Stimulated activated CD8-positive, alpha-beta memory T cell treated with anti-CD3 and anti-CD28 coated beads, Interleukin-15, amount 100 ng/mL, for 1 hour (primary cell): Measurements from ENCODE around the gene ADAMTS17.

Experiments used
- DNase-seq: peaks from one replicate; pipeline ENCODE4 v3.0.0-alpha.2; 2020; ENCODE audit warnings: low read depth

ADAMTS17 gene

DNA sequence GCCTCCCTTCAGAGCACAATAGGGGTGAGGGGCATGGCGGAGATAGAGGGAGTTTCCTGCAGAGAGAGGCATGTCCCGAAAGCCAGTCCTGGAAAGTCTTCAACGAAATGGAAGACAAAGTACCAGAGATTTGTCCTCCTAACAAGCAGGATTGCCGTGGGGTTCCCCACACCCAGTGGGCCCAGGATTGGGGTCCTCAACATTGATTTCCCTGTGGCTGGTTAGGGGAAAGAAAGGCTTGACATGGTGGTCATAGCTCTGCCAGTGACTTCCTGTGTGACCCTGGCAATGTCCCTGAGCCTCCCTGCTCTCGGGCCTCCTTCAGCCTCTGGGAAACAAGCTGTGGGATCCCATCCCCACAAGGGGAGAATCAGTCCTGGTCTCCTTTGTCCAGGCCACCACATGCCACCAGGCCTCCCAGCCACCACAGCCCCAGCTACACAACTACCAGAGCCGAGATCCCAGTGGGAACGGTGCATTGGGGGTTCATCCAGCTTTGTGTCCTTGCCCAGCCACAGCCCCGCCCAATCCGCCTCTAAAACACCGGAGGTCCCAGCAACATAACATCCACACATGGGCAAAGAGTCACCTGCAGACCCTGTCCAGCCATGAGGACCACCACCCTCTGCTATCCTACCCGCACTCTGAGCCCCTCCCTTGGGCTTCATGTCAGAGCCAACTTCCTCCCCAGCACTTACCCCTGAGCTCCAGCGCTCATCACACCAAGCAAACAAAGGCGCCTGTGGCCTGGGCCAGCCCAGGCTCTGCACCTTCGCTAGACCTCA lies 63.0 kb downstream of the ADAMTS17 start:
- no peak for DNase-seq

DNA sequence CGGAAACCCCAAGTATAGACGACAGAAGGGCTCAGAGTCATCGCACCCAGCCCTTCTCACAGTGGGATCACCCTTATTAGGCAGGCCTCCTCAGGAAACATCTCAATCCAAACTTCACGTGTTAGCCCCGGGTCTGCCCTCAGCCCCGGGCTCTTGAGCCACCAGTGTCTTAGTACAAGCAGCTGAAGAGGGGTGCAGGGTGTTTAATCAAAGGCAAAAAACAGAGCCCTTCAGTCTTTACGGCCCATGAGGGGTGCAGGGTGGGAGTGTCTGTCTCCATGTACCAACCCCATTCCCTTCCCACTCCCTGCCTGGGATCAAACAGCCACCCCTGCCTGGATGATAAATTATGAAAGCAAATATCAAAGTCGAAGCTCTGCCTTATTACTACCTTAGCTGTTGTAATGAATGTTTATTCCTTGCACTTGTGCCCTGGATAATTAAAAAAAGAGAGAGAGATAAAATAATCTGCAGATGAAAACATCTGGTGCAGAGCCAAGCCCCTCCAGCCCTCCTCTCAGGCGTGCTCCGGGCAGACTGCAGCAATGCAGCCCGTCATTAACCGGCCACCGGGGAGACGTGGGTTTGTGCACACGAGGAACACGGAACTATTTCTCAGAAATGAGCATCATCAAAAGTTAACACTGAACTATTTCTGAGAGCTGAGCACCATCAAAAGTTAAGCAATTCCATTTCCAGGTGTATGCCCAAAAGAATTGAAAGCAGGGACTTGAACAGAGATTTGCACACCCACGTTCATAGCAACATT lies 64.5 kb downstream of the ADAMTS17 start:
- no peak for DNase-seq

DNA sequence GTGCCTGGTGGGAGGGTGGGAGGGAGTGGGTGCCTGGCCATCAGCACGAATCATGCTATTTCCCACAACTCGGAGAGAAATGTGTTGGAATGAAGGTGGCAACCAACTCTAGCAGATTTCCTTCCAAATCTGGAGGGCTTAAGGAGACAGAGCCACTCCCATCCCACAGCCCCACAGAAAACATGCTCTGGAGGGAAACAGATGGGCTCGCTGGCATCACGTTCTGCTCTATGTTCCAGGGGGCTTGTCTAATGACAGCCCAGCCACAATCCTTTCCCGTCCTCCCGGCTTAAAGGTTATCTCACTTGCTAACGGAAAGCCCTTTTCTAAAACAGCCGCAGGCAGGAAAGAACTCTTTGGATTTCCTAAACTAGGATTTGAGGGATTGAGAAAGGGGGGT lies 65.3 kb downstream of the ADAMTS17 start:
- no peak for DNase-seq

DNA sequence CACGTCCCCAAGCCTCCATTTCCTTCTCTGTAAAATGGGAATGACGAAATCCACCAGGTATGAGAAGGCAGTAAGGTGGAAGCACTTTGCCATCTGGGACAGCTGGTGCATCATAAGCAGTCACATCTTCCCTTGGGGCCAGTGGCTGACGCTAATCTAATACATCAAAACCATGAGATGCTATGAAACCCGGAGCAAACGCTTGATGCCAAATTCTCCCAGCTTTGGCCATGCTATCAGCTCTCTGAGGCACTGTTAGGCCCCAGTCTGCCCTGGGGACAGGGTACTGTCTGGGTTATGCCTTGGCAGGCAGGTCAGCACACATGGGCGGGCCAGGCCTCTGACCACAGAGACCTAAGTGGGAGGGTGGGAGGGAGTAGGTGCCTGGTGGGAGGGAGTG lies 66.1 kb downstream of the ADAMTS17 start:
- DNase-seq = no peak

GRCh38 chr15:100269831-100270230 lies 71.9 kb downstream of the ADAMTS17 start:
- no peak for DNase-seq

DNA sequence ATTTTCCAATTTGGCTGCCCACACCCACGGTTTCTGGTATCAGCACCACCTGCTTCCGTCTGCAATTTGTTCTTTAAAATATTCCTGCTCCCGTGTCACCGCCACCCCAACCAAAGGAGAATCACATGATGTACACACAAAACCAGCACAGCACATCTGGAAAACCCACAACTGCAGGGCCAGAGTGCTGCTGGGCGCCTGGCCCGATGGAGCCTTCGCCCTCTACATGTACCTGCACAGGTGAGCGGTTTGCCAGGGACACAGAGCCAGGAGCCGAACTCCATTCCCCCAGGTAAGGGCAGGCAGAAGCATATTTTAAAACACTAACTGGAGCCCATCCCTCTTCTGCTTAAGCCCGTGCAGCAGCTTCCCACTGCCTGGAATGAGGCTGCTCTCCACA lies 75.6 kb downstream of the ADAMTS17 start:
- no peak for DNase-seq

DNA sequence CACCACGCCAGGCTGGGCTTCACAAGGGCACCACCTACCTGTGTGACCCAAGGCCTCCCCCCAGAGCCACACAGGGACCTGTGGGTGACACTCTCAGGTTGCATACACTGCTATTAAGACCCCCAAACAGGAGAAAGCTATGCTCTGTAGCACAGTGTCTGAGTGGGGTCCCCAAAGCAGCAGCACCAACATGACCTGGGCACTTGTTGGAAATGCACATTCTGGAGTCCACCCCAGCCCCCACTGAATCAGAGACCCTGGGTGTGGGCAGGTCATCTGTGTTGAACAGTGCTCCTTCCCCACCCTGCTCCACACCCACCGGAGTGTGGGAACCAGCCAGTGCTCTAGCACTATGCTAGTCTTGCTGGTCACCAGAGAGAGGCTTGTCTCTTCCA lies 76.1 kb downstream of the ADAMTS17 start:
- DNase-seq = no peak

DNA sequence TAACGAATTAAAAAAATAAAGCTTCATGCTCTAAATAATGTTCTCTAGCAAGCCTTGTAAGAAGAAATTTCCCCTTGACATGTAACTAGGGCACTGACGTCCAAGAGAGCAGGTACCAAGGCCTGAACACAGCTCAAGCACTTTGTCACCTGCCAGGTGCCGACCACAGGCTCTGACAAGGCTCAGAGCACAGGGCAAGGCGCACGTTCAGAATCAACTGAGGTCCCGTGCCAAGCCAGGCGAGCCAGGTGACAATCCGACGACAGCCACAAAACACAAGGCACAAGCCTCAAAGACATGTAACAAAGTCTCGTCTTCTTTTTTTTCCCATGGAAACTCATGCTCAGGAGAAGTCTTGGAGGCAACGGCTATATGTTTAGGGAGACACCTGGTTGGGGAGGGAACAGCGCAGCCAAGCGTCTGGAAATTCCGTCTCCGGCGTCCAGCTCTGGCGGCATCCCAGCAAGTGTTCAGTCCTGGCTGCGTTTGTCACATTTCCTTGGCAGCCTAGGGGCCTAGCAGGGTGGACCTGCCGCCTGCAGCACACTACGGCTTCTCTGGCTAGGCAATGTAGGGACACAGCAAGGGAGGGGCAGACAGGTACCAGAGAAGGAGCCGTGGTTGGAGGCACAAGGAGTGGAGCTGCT lies 76.7 kb downstream of the ADAMTS17 start:
- no peak for DNase-seq

DNA sequence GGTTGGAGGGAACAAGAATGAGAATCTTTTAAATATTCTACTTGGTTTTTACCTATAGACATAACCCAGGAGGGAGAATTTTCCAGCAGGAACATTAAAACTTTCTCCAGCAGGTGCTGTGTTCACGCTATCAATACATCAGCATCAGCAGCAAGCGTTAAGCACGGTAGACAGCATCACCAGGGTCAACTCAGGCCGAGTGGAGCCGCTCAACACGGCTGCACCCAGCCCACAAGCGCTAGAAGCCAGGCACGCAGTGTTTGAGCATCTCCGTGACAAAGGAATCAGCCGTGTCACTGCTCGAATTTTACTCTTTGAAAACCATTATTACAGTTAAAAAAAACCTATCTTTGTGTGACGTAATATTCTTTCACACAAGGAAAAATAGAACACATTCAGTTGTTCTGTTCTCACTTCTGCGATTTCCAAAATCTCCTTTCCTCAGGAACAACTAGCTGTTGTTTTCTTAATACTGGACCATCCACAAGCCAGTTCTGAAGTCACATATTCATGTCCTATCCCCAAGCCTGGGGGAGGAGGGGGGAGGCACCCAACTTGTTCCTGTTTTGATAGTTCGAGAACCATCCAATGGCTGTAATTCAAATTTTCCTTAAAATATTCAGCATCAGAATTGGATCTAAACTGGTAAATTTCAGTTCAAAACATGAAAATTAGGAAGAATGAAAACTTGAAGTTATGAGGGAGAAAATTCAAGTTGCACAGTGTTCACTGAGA lies 77.9 kb downstream of the ADAMTS17 start:
- no peak for DNase-seq

- DNase-seq = no peak
These were observed 78.7 kb downstream of the ADAMTS17 start for GRCh38 chr15:100263031-100263430.

DNA sequence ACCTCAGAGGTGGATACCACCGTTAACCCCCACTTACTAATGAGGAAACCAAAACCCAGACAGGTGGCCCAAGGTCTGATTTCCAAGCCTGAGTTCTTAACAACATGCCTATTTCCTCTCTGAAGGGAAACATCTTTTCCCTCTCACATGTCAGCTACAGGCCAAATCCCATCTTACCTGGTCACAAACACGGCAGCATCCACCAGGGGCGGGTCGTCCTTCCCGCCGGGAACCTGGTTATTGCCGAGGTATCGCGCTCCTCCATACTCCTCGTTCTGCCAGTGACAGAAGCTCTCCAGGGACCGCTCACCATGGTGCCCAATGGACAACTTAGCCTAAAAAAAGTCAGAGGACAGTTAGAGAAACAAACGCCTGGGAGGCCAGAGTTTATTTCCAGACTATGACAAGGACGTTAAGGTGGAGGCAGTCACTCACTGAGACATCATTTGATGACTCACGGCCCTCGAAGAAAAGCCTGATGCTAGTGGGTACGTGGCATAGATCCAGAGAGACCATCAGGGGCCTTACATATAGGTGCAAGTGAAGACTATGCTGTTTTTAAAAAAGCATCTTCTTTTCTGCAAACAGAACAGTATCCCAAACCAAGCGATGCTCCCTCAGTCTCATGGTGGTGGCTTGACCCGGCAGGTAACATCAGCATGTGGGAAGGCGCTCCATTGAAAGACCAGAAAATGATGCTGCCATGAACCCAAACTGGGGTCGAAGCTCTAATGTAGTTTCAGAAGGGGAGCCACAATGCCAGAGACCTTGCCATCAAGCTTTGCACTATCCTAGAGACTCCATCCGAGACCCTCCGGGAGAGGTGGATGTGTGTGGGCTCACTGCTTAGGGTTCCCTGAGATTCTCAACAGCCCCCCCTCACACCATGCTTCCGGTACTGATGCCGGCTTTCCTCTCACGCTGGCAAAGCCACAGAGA lies 80.2 kb downstream of the ADAMTS17 start:
- no peak for DNase-seq

DNA sequence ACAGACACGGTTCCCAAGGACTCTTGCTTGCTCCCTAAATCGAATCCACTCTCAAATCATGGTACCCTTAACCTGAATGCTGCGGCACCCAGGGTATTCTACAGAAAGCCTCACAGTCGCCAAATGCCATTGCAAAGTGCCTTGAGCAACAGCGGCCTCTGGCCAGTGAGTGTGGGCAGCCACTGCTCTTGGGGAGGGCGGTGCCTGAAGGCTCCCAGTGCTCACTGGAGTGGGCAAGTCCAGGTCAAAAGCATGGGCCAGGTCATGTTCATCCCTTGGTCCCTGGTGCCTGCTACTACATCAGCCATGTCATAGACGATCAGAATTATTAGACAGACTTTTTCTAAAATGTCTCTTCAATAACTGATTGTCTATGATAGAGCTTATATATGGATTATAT lies 82.5 kb downstream of the ADAMTS17 start:
- DNase-seq = no peak

DNA sequence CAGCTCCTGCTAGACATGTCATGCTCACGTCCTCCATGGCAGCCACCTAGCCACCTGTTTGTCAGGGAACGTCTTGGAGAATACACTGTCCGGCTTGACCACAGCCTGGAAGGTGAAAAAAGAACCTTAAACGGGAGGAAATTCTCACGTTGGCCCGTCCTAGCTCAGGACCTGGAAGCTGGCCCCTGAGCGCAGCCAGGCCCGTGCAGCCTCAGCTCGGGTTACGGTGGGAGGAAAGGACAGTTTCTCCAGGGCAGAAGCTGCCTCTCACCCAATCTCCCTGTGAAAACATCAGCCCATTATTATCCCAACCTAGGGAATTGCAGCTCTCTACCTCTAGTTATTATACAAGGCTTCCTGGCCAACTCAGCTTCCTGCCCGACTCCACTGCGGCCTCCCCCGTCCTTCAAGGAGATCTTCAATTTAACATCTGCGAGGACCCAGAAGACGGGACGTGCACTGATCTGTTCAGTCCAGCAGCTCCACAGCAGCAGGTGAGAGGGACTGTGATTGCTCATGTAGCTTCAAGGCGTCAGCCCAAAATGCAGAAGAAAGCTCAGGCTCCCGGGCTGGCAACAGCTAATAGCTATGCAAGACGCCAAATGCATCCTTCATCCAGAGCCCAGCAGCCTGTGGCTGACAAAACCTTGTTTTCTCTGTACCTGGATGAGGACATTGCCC lies 84.7 kb downstream of the ADAMTS17 start:
- DNase-seq = no peak

GRCh38 chr15:100256101-100256969 lies 85.4 kb downstream of the ADAMTS17 start:
- no peak for DNase-seq

- DNase-seq = no peak
These were observed 86.1 kb downstream of the ADAMTS17 start for GRCh38 chr15:100255644-100256043.

GRCh38 chr15:100254691-100255090 lies 87.1 kb downstream of the ADAMTS17 start:
- no peak for DNase-seq

- DNase-seq = no peak
These were observed 87.5 kb downstream of the ADAMTS17 start for GRCh38 chr15:100254285-100254684.

DNA sequence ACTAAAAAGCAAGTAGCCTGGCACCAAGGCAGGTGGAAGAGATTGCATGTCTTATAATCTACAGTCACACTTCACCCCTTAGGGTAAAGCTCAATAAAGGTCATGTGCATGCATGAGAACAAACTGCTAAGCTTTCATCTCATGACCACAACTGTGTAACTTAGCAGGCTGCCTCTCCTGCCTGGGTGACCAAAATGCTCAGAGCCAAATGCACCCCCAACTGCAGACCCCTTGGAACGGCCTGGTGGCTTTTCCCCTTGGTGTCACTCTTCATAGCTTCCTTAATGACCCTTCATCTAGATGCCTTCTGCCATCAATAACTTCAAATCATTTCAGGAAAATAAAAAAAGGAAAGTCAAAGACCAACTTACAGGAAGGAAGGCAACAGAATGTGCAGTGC lies 88.1 kb downstream of the ADAMTS17 start:
- no peak for DNase-seq

- no peak for DNase-seq
These were observed 88.9 kb downstream of the ADAMTS17 start for GRCh38 chr15:100252779-100253417.
